Measurements from ENCODE around the gene ACTL6A. TPM values are rescaled to one million over a fixed set of nuclear protein-coding genes. Genes with fewer than 3 reads are reported as not detected.

ACTL6A gene
- total RNA-seq, 3 donors from 2014 or later: 37.1 to 58.1 (median 46.2) TPM

GRCh38 chr3:179610066-179610465 lies 47.3 kb downstream of the ACTL6A start:
- intact Hi-C loops (cut with DNase I; ENCODE audit: low total_unique reads): no loop called here

GRCh38 chr3:179613807-179614206 lies 51.1 kb downstream of the ACTL6A start:
- no peak for DNase-seq (ENCODE audit: low spot score in 2 of 2)
- intact Hi-C loops (cut with DNase I; ENCODE audit: low total_unique reads): no loop called here
- TF ChIP-seq CTCF (IDR thresholded peaks at IDR 0.05) (no peak), POLR2A (IDR thresholded peaks at IDR 0.05) (no peak), POLR2AphosphoS5 (IDR thresholded peaks at IDR 0.05) (no peak)
- Histone ChIP-seq H3K27ac (no peak overlapping the region), H3K4me1 (no peaks in the 10 kb centered on the region), H3K36me3 (no peaks in the 10 kb centered on the region), H3K4me3 (no peak overlapping the region), H3K27me3 (no peaks in the 10 kb centered on the region), H3K9me3 (no peaks in the 10 kb centered on the region)

More at GRCh38 chr3:179610066-179610465, 47.3 kb downstream of the ACTL6A start:
- Histone ChIP-seq H3K36me3 (no peaks in the 10 kb centered on the region), H3K9me3 (no peaks in the 10 kb centered on the region), H3K4me3 (no peak overlapping the region), H3K27ac (no peak overlapping the region), H3K4me1 (no peaks in the 10 kb centered on the region), H3K27me3 (no peaks in the 10 kb centered on the region)
- no peak for DNase-seq (ENCODE audit: low spot score in 2 of 2)
- TF ChIP-seq POLR2A (IDR thresholded peaks at IDR 0.05): no peak
- no peak for TF ChIP-seq POLR2AphosphoS5 (IDR thresholded peaks at IDR 0.05)
- no peak for TF ChIP-seq CTCF (IDR thresholded peaks at IDR 0.05)

GRCh38 chr3:179615458-179616173 lies 52.9 kb downstream of the ACTL6A start:
- H3K4me3 ChIP-seq: no peak overlapping the region
- no peak for TF ChIP-seq POLR2AphosphoS5 (IDR thresholded peaks at IDR 0.05)
- no peak for TF ChIP-seq CTCF (IDR thresholded peaks at IDR 0.05)
- no peak for TF ChIP-seq POLR2A (IDR thresholded peaks at IDR 0.05)
- H3K9me3 ChIP-seq: no peaks in the 10 kb centered on the region
- H3K27ac ChIP-seq: no peak overlapping the region
- intact Hi-C loops (cut with DNase I; ENCODE audit: low total_unique reads): no loop called here
- no peak for DNase-seq (ENCODE audit: low spot score in 2 of 2)
- no peaks in the 10 kb centered on the region for H3K27me3 ChIP-seq
- no peaks in the 10 kb centered on the region for H3K36me3 ChIP-seq
- H3K4me1 ChIP-seq: no peaks in the 10 kb centered on the region

GRCh38 chr3:179622023-179622422 lies 59.3 kb downstream of the ACTL6A start:
- no peak for TF ChIP-seq POLR2A (IDR thresholded peaks at IDR 0.05)
- TF ChIP-seq CTCF (IDR thresholded peaks at IDR 0.05): no peak
- TF ChIP-seq POLR2AphosphoS5 (IDR thresholded peaks at IDR 0.05): no peak

GRCh38 chr3:179624451-179624850 lies 61.7 kb downstream of the ACTL6A start:
- no peaks in the 10 kb centered on the region for H3K4me1 ChIP-seq
- intact Hi-C loops (cut with DNase I; ENCODE audit: low total_unique reads): no loop called here
- no peak overlapping the region for H3K27ac ChIP-seq
- H3K27me3 ChIP-seq: no peaks in the 10 kb centered on the region
- TF ChIP-seq CTCF (IDR thresholded peaks at IDR 0.05) (no peak), POLR2AphosphoS5 (IDR thresholded peaks at IDR 0.05) (no peak), POLR2A (IDR thresholded peaks at IDR 0.05) (no peak)
- DNase-seq (ENCODE audit: low spot score in 2 of 2): no peak
- H3K4me3 ChIP-seq: no peak overlapping the region
- no peaks in the 10 kb centered on the region for H3K9me3 ChIP-seq
- H3K36me3 ChIP-seq: no peaks in the 10 kb centered on the region

More at GRCh38 chr3:179622023-179622422, 59.3 kb downstream of the ACTL6A start:
- no peak overlapping the region for H3K4me3 ChIP-seq
- H3K36me3 ChIP-seq: no peaks in the 10 kb centered on the region
- no peaks in the 10 kb centered on the region for H3K9me3 ChIP-seq
- H3K27me3 ChIP-seq: no peaks in the 10 kb centered on the region
- H3K4me1 ChIP-seq: no peaks in the 10 kb centered on the region
- intact Hi-C loops (cut with DNase I; ENCODE audit: low total_unique reads): no loop called here
- no peak for DNase-seq (ENCODE audit: low spot score in 2 of 2)
- no peak overlapping the region for H3K27ac ChIP-seq
